Vagina (tissue), 2 donors: Measurements from ENCODE around the gene FUT9.
"Not testable (repeated sequence)": the region's sequence is repeated elsewhere in the genome, so short reads cannot be mapped to it uniquely, and the experiment has no call there.

Source experiments
- POLR2A ChIP-seq, 2 donors: fragments of 450-650 bp; IDR thresholded peaks; one replicate each; pipeline ENCODE4 v1.6.1; 2017; ENCODE audit warnings: antibody characterized with exemption in 2 of 2, mild to moderate bottlenecking in 2 of 2, moderate library complexity in 2 of 2
- POLR2AphosphoS5 ChIP-seq, 2 donors: sonication (generic); formaldehyde crosslinking; IDR thresholded peaks; one replicate each; pipeline ENCODE4 v1.9.0; 2017; ENCODE audit warnings: antibody characterized with exemption in 2 of 2, mild to moderate bottlenecking in 2 of 2, low read depth in 1 of 2; ENCODE audit not compliant: insufficient read depth in 1 of 2
- TF ChIP-seq, protein P1 (sequence below), 3 experiments: fragments of 450-650 bp in 2 of 3; fragments of 200-600 bp in 1 of 3; sonication (generic) in 1 of 3; IDR thresholded peaks; one replicate each; pipeline ENCODE4 v1.5.1; 2017 to 2019; ENCODE audit warnings: antibody characterized with exemption in 3 of 3, mild to moderate bottlenecking in 2 of 3, moderate library complexity in 2 of 3

DNA sequence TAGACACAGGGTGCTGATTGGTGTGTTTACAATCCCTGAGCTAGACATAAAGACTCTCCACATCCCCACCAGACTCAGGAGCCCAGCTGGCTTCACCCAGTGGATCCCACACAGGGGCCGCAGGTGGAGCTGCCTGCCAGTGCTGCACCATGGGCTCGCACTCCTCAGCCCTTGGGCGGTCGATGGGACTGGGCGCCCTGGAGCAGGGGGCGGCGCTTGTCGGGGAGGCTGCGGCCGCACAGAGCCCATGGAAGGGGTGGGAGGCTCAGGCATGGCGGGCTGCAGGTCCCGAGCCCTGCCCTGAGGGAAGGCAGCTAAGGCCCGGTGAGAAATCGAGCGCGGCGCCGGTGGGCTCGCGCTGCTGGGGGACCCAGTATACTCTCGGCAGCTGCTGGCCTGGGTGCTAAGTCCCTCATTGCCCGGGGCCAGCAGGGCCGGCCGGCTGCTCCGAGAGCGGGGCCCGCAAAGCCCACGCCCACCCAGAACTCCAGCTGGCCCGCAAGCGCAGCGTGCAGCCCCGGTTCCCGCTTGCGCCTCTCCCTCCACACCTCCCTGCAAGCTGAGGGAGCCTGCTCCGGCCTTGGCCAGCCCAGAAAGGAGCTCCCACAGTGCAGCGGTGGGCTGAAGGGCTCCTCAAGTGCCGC is 245.1 kb downstream of the FUT9 start:
- TF ChIP-seq, protein P1, sequence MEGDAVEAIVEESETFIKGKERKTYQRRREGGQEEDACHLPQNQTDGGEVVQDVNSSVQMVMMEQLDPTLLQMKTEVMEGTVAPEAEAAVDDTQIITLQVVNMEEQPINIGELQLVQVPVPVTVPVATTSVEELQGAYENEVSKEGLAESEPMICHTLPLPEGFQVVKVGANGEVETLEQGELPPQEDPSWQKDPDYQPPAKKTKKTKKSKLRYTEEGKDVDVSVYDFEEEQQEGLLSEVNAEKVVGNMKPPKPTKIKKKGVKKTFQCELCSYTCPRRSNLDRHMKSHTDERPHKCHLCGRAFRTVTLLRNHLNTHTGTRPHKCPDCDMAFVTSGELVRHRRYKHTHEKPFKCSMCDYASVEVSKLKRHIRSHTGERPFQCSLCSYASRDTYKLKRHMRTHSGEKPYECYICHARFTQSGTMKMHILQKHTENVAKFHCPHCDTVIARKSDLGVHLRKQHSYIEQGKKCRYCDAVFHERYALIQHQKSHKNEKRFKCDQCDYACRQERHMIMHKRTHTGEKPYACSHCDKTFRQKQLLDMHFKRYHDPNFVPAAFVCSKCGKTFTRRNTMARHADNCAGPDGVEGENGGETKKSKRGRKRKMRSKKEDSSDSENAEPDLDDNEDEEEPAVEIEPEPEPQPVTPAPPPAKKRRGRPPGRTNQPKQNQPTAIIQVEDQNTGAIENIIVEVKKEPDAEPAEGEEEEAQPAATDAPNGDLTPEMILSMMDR (IDR thresholded peaks at IDR 0.05): not testable (repeated sequence)
- not testable (repeated sequence) for TF ChIP-seq POLR2A (IDR thresholded peaks at IDR 0.05); POLR2AphosphoS5 (IDR thresholded peaks at IDR 0.05; ENCODE audit: insufficient read depth in 1 of 2, low read depth in 1 of 2)
